Left kidney (tissue), 2 donors: ENCODE measurements around the gene NCKIPSD. TPM values are rescaled to one million over a fixed set of nuclear protein-coding genes. Genes with fewer than 3 reads are reported as not detected.

Experiments used
- DNase-seq: peaks from one replicate; pipeline ENCODE4 v3.0.0-alpha.2; 2013
- polyA plus RNA-seq: library from polyadenylated mRNA; unstranded; fragments of 120-200 nt; gene quantifications from one replicate; pipeline ENCODE4 v1.2.1, GENCODE V29; 2013; ENCODE audit not compliant: insufficient read length

Gene NCKIPSD
- polyA plus RNA-seq, 1 donor: 16.2 TPM

DNA sequence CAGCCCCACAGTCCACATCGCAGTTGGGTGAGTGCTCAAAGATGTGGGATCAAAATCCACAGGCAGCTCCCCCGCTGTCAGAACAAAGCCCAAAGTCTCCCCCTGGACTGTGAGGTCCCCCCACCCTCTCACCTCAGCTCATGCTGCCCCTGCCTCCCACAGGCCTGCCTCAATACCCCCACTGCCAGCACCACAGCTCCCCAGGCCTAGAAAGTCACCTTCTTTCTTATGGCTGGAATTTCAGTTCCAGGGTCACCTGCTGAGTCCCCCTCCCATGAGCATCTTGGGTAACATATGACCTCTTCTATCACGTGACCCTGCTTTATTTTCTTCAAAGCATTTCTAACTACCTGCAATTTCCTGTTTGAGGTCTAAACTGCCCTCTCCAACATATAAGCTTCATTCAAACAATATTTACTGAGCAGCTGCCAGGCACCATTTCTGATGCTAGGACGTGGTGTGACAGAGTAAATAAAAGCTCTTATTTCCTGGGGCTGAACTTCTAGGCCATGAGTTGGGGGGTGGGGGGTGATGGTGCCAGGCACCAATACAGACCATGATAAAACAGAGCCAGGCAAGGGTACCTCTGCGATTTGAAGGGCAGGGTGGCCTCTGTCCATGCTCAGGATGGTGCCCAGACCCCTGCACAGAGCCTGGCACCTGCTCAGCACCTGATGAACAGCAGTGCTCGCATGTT lies 61.7 kb downstream of the NCKIPSD start:
- DNase-seq: no peak

Other genes with a start within 250 kb of the NCKIPSD start
- gene CCDC51, start 245.8 kb downstream of the NCKIPSD start, polyA plus RNA-seq: 24.6 TPM
- 240 TPM for gene TMA7, start 245.7 kb downstream of the NCKIPSD start, polyA plus RNA-seq
- 15.7 TPM for gene ATRIP, start 239.2 kb downstream of the NCKIPSD start, polyA plus RNA-seq
- gene SHISA5, start 181.7 kb downstream of the NCKIPSD start, polyA plus RNA-seq: 90.9 TPM
- gene PFKFB4, start 129.1 kb downstream of the NCKIPSD start, polyA plus RNA-seq: 4.3 TPM
- 0.37 TPM for gene UCN2, start 122.1 kb downstream of the NCKIPSD start, polyA plus RNA-seq
- 21.6 TPM for gene COL7A1, start 90.6 kb downstream of the NCKIPSD start, polyA plus RNA-seq
- 269 TPM for gene UQCRC1, start 76.3 kb downstream of the NCKIPSD start, polyA plus RNA-seq
- not detected for gene TMEM89, start 64.1 kb downstream of the NCKIPSD start, polyA plus RNA-seq
- 31.8 TPM for gene SLC26A6, start 50.5 kb downstream of the NCKIPSD start, polyA plus RNA-seq
- 1.1 TPM for gene CELSR3, start 23.0 kb downstream of the NCKIPSD start, polyA plus RNA-seq
- 241 TPM for gene IP6K2, start 31.3 kb upstream of the NCKIPSD start, polyA plus RNA-seq
- 47.8 TPM for gene PRKAR2A, start 162.0 kb upstream of the NCKIPSD start, polyA plus RNA-seq
- 20.9 TPM for gene SLC25A20, start 213.0 kb upstream of the NCKIPSD start, polyA plus RNA-seq
- 112 TPM for gene ARIH2, start 232.9 kb upstream of the NCKIPSD start, polyA plus RNA-seq